Astrocyte of the spinal cord (primary cell): Measurements from ENCODE around the gene ABCA1.
A peak's percentile ranks its signal among the peaks of the same experiment; 100 is the strongest.

Experiments used
- DNase-seq: peaks from one replicate; pipeline ENCODE4 v3.0.0; 2011; ENCODE audit warnings: low read depth, low spot score
- H3K4me3 ChIP-seq: 2 replicates; pipeline ENCODE4 v1.5.1; 2011; ENCODE audit warnings: low read depth, mild to moderate bottlenecking, low read length, moderate library complexity
- CTCF ChIP-seq: IDR thresholded peaks from 2 replicates; pipeline ENCODE4 v1.5.1; 2012; ENCODE audit warnings: low read depth, mild to moderate bottlenecking, low read length, inconsistent platforms
- in situ Hi-C: cut with HindIII; loops from 2 replicates; pipeline ENCODE4 v1.10.0; 2017; ENCODE audit warnings: low sequenced_read_pairs

Gene ABCA1

GRCh38 chr9:104843644-104844240 is 84.2 kb downstream of the ABCA1 start:
- no peak for TF ChIP-seq CTCF
- DNase-seq = no peak
- in situ Hi-C loops = no loop called here
- no peak overlapping the region for H3K4me3 ChIP-seq

- no peak for TF ChIP-seq CTCF
- no peak for DNase-seq
- in situ Hi-C loops = no loop called here
- no peak overlapping the region for H3K4me3 ChIP-seq
Measured at GRCh38 chr9:104842698-104843097, 85.3 kb downstream of the ABCA1 start.

DNA sequence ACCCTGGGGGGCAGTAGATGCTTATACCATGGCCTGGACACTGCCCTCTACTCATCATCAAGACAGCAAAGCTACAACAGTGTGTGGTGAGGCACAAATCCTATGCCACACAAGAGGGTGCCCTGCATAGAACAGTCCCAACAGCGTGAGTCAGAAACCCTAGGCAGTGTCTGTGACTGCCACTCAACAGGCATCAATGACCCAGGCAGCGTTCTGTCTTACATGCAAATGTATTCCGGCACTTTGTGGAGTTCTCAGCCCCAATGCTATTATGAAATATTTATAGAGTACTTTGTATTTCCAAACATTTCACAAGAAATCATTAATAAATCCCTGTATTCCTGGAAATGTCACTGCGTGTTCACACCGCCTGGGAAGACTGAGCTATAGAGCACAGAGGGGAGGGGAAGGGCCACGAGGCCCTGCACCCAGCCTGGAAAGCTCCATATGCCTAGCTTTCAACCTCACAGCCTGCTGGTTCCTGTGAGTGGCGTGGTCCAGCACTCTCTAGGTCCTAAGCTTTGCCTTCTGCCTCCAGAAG is 86.3 kb downstream of the ABCA1 start:
- DNase-seq = no peak
- H3K4me3 ChIP-seq = no peak overlapping the region
- in situ Hi-C loops = no loop called here
- no peak for TF ChIP-seq CTCF

GRCh38 chr9:104838958-104839357 is 89.0 kb downstream of the ABCA1 start:
- in situ Hi-C loops = no loop called here
- DNase-seq = no peak
- TF ChIP-seq CTCF = no peak
- no peak overlapping the region for H3K4me3 ChIP-seq

- no peak for TF ChIP-seq CTCF
- in situ Hi-C loops = no loop called here
- H3K4me3 ChIP-seq = no peak overlapping the region
- DNase-seq = no peak
Measured at GRCh38 chr9:104836767-104837166, 91.2 kb downstream of the ABCA1 start.

- TF ChIP-seq CTCF = no peak
- peak; percentile 18 for DNase-seq
- H3K4me3 ChIP-seq = no peak overlapping the region
- in situ Hi-C loops = no loop called here
Measured at GRCh38 chr9:104836235-104836634, 91.7 kb downstream of the ABCA1 start.

- no peak for DNase-seq
- TF ChIP-seq CTCF = no peak
- H3K4me3 ChIP-seq = no peak overlapping the region
- in situ Hi-C loops = no loop called here
Measured at GRCh38 chr9:104835161-104835560, 92.8 kb downstream of the ABCA1 start.
